ENCODE measurements around the gene CDK9.

- TF ChIP-seq POLR2A (IDR thresholded peaks at IDR 0.05), result no peak
- no peak for TF ChIP-seq CTCF (IDR thresholded peaks at IDR 0.05)
Measured at GRCh38 chr9:127763918-127764384, 21.9 kb upstream of the CDK9 start.
